ENCODE data around the gene YIPF4.

DNA sequence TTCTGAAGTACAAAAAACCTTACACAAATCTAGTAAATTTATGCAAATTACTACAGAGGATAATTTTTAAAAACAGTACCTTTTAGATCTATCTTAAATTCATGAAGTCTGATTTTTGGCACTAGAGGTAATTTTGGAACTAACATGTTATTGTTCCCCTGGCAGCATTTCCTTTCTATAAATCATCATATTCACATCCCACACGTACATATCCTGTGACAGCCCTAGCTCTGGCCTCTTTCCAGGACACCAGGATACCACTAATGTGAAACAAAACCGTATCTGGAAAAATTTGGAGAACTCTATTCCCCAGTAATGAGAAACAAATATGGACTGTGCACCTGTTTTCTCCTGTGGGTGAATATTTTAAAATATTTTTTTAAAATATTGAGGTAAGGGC lies 65.1 kb downstream of the YIPF4 start:
- no peak for TF ChIP-seq CTCF (IDR thresholded peaks at IDR 0.05)
- TF ChIP-seq POLR2A (IDR thresholded peaks at IDR 0.05; ENCODE audit: low read depth): no peak

Measured in esophagus muscularis mucosa (tissue), 3 donors.